Fibroblast of the aortic adventitia (primary cell): ENCODE data around the gene SCD. TPM values are rescaled to one million over a fixed set of nuclear protein-coding genes. Genes with fewer than 3 reads are reported as not detected.

ENCODE experiments used
- DNase-seq: peaks from one replicate; pipeline ENCODE4 v3.0.0-alpha.2; 2010; ENCODE audit warnings: low read depth
- H3K4me3 ChIP-seq: 2 replicates; pipeline ENCODE4 v1.5.1; 2011; ENCODE audit warnings: low read depth, mild to moderate bottlenecking, control low read depth, low read length, moderate library complexity
- CTCF ChIP-seq: IDR thresholded peaks from 2 replicates; pipeline ENCODE4 v1.5.1; 2011; ENCODE audit warnings: mild to moderate bottlenecking, low read length, control low read depth, inconsistent platforms; ENCODE audit not compliant: insufficient read depth
- small RNA-seq: library from RNA; depleted of rRNA; stranded (forward); fragments of <200 nt; gene quantifications from one replicate; pipeline ENCODE3, GENCODE V24; 2012
- total RNA-seq: library from RNA; depleted of rRNA; stranded (reverse); fragments of >200 nt; gene quantifications from 2 replicates; pipeline ENCODE4 v1.2.3, GENCODE V29; 2012; ENCODE audit warnings: low replicate concordance

SCD gene
- total RNA-seq, 1 donor = 99.9 TPM

- DNase-seq = no peak
- no peak overlapping the region for H3K4me3 ChIP-seq
- no peak for TF ChIP-seq CTCF
Observed at GRCh38 chr10:100396605-100397004, 49.6 kb downstream of the SCD start.

GRCh38 chr10:100401631-100402328, 54.7 kb downstream of the SCD start:
- TF ChIP-seq CTCF = no peak
- no peak for DNase-seq

GRCh38 chr10:100403734-100404133, 56.7 kb downstream of the SCD start:
- no peak for DNase-seq
- H3K4me3 ChIP-seq = no peak overlapping the region
- TF ChIP-seq CTCF = no peak

More at GRCh38 chr10:100401631-100402328, 54.7 kb downstream of the SCD start:
- H3K4me3 ChIP-seq = no peak overlapping the region

GRCh38 chr10:100413173-100413572, 66.1 kb downstream of the SCD start:
- TF ChIP-seq CTCF = no peak
- no peak overlapping the region for H3K4me3 ChIP-seq

More at GRCh38 chr10:100413173-100413572, 66.1 kb downstream of the SCD start:
- no peak for DNase-seq

Small RNAs within 50 kb of the gene (small RNA-seq; reads per million reads assigned to genes)
- not detected for gene RF00019

Other genes with a start within 250 kb of the SCD start
- 49.1 and 53.6 TPM in 2 replicates for gene ERLIN1, start 161.2 kb upstream of the SCD start, total RNA-seq
- gene CHUK, start 117.6 kb upstream of the SCD start, total RNA-seq = 25.0 and 30.3 TPM in 2 replicates
- 15.0 and 28.1 TPM in 2 replicates for gene CWF19L1, start 79.6 kb upstream of the SCD start, total RNA-seq
- gene BLOC1S2, start 60.6 kb upstream of the SCD start, total RNA-seq = 56.8 and 68.8 TPM in 2 replicates
- not detected in 2 replicates for gene PKD2L1, start 17.0 kb upstream of the SCD start, total RNA-seq
- gene WNT8B, start 115.8 kb downstream of the SCD start, total RNA-seq = not detected in 2 replicates
- gene SEC31B, start 172.6 kb downstream of the SCD start, total RNA-seq = 3.3 and 17.4 TPM in 2 replicates
- gene NDUFB8, start 182.6 kb downstream of the SCD start, total RNA-seq = 98.9 and 134 TPM in 2 replicates
- gene HIF1AN, start 188.7 kb downstream of the SCD start, total RNA-seq = 12.9 and 17.3 TPM in 2 replicates